Measurements from ENCODE around the gene AK9.
A peak's percentile ranks its signal among the peaks of the same experiment; 100 is the strongest.
"Not testable (repeated sequence)": the region's sequence is repeated elsewhere in the genome, so short reads cannot be mapped to it uniquely, and the experiment has no call there.

AK9 gene

DNA sequence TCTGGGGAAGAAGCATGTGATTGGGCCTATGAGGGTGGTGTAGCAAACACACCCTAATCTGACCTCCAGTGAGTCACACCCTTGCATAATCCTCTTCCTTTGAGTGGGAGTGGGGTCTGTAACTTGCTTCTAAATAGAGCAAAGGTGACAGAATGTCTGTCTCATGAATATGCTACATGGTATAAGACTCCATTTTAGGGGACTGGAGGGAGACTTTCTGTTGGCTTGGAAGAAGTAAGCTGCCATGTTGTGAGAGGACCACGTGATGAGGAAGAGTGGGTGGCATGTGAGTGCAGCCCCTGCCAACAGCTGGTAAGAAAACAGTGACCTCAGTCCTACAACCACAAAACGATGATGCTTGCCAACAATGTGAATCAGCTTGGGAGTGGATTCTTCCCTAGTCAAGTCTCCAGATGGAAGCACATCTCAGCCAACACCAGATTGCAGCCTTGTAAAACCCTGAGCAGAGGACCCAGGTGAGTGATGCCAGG, 3.7 kb downstream of the AK9 start:
- H3K27ac ChIP-seq: peak overlapping the region; percentile 64
- TF ChIP-seq CTCF (conservative IDR thresholded peaks at IDR 0.05; ENCODE audit: low read depth): no peak
- DNase-seq (ENCODE audit: low spot score): peak; percentile 46
- CTCF ChIA-PET: no interaction called here
- POLR2A ChIA-PET (ENCODE audit: low non-redundant PET): no interaction called here

GRCh38 chr6:109686566-109687265, 4.3 kb downstream of the AK9 start:
- no peak for TF ChIP-seq CTCF (conservative IDR thresholded peaks at IDR 0.05; ENCODE audit: low read depth)
- POLR2A ChIA-PET (ENCODE audit: low non-redundant PET): no interaction called here
- CTCF ChIA-PET: no interaction called here

GRCh38 chr6:109678661-109679505, 12.1 kb downstream of the AK9 start:
- CTCF ChIA-PET; POLR2A ChIA-PET (ENCODE audit: low non-redundant PET); DNase-seq (ENCODE audit: low spot score); H3K27ac ChIP-seq: not testable (repeated sequence)

More at GRCh38 chr6:109686566-109687265, 4.3 kb downstream of the AK9 start:
- H3K27ac ChIP-seq: no peak overlapping the region
- DNase-seq (ENCODE audit: low spot score): no peak

DNA sequence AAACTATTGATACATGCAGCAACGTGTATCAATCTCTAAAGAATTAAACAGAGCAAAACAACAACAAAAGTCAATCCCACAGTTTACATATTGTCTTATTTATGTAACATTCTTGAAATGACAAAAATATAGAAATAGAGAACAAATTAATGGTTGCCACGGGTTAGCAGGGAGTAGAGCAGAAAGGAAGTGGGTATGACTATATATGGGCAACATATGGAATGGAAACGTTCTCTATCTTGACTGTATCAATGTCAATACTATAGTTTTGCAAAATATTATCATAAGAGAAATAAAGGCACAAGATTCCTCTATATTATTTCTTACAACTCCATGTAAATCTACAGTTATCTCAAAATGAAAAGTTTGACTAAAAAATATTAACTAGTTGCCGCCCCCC, 12.8 kb downstream of the AK9 start:
- DNase-seq (ENCODE audit: low spot score): no peak
- TF ChIP-seq CTCF (conservative IDR thresholded peaks at IDR 0.05; ENCODE audit: low read depth): no peak
- POLR2A ChIA-PET (ENCODE audit: low non-redundant PET): no interaction called here
- H3K27ac ChIP-seq: no peak overlapping the region
- CTCF ChIA-PET: no interaction called here

- no peak for DNase-seq (ENCODE audit: low spot score)
- no peak for TF ChIP-seq CTCF (conservative IDR thresholded peaks at IDR 0.05; ENCODE audit: low read depth)
- ChIA-PET CTCF (no interaction called here), POLR2A (ENCODE audit: low non-redundant PET) (no interaction called here)
- no peak overlapping the region for H3K27ac ChIP-seq
These were observed 14.3 kb downstream of the AK9 start for GRCh38 chr6:109676724-109677123.

GRCh38 chr6:109672839-109673238, 18.2 kb downstream of the AK9 start:
- no peak overlapping the region for H3K27ac ChIP-seq
- POLR2A ChIA-PET (ENCODE audit: low non-redundant PET): no interaction called here
- CTCF ChIA-PET: no interaction called here
- no peak for DNase-seq (ENCODE audit: low spot score)
- no peak for TF ChIP-seq CTCF (conservative IDR thresholded peaks at IDR 0.05; ENCODE audit: low read depth)

- POLR2A ChIA-PET (ENCODE audit: low non-redundant PET): no interaction called here
- TF ChIP-seq CTCF (conservative IDR thresholded peaks at IDR 0.05; ENCODE audit: low read depth): no peak
- no peak overlapping the region for H3K27ac ChIP-seq
- no peak for DNase-seq (ENCODE audit: low spot score)
- CTCF ChIA-PET: no interaction called here
These were observed 18.8 kb downstream of the AK9 start for GRCh38 chr6:109672175-109672574.
